ENCODE measurements around the gene DIDO1. TPM values are rescaled to one million over a fixed set of nuclear protein-coding genes. Genes with fewer than 3 reads are reported as not detected.
A peak's percentile ranks its signal among the peaks of the same experiment; 100 is the strongest.

DIDO1 gene
- total and polyA plus RNA-seq, 2 of the 13 experiments (the other 11 are each of a cell fraction or from before 2014, with no cell fraction given): 75.0 to 75.1 TPM

GRCh38 chr20:62900052-62900691 lies 26.1 kb downstream of the DIDO1 start (continued):
- TF ChIP-seq SNAPC4 (CRISPR knock-in tag; IDR thresholded peaks at IDR 0.05): 0 out of 2 replicates have a peak, but pooled peaks have one; percentile 14
- TF ChIP-seq ZNF713 (CRISPR knock-in tag; IDR thresholded peaks at IDR 0.05): peak; percentile 65; the same call in 1 of the 2 replicates
- TF ChIP-seq POGK (CRISPR knock-in tag; conservative IDR thresholded peaks at IDR 0.05): no peak; the same call in 1 of the 2 replicates
- TF ChIP-seq ZNF563 (CRISPR knock-in tag; IDR thresholded peaks at IDR 0.05): 0 out of 2 replicates have a peak, but pooled peaks have one; percentile 28
- no peak for TF ChIP-seq ZNF10 (CRISPR knock-in tag; IDR thresholded peaks at IDR 0.05; ENCODE audit: borderline replicate concordance, low read depth)
- TF ChIP-seq, protein P1, sequence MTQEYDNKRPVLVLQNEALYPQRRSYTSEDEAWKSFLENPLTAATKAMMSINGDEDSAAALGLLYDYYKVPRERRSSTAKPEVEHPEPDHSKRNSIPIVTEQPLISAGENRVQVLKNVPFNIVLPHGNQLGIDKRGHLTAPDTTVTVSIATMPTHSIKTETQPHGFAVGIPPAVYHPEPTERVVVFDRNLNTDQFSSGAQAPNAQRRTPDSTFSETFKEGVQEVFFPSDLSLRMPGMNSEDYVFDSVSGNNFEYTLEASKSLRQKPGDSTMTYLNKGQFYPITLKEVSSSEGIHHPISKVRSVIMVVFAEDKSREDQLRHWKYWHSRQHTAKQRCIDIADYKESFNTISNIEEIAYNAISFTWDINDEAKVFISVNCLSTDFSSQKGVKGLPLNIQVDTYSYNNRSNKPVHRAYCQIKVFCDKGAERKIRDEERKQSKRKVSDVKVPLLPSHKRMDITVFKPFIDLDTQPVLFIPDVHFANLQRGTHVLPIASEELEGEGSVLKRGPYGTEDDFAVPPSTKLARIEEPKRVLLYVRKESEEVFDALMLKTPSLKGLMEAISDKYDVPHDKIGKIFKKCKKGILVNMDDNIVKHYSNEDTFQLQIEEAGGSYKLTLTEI (CRISPR knock-in tag; conservative IDR thresholded peaks at IDR 0.05): no peak
- TF ChIP-seq ZNF567 (CRISPR knock-in tag; IDR thresholded peaks at IDR 0.05; ENCODE audit: borderline replicate concordance): peak; percentile 98
- TF ChIP-seq ZNF331 (CRISPR knock-in tag; IDR thresholded peaks at IDR 0.05): peak; percentile 86
- no peak for TF ChIP-seq ZNF615 (CRISPR knock-in tag; IDR thresholded peaks at IDR 0.05; ENCODE audit: borderline replicate concordance)
- TF ChIP-seq IRF9 (CRISPR knock-in tag; IDR thresholded peaks at IDR 0.05; ENCODE audit: borderline replicate concordance): peak; percentile 68; the same call in 1 of the 2 replicates
- TF ChIP-seq SNAPC5 (CRISPR knock-in tag; IDR thresholded peaks at IDR 0.05; ENCODE audit: borderline replicate concordance): no peak; the same call in 1 of the 2 replicates
- TF ChIP-seq ZNF549 (CRISPR knock-in tag; IDR thresholded peaks at IDR 0.05): peak; percentile 62; the same call in 1 of the 2 replicates
- no peak; the same call in 1 of the 2 replicates for TF ChIP-seq PRDM4 (CRISPR knock-in tag; IDR thresholded peaks at IDR 0.05; ENCODE audit: borderline replicate concordance)

Data from HepG2 (cell line).